Right atrium auricular region (tissue), 2 donors: ENCODE data around the gene KRTAP5-8. TPM values are rescaled to one million over a fixed set of nuclear protein-coding genes. Genes with fewer than 3 reads are reported as not detected.

Experiments used
- DNase-seq: peaks from one replicate; pipeline ENCODE4 v3.0.0-alpha.2; 2019; ENCODE audit warnings: low spot score
- H3K27ac ChIP-seq, 2 donors: fragments of 200-600 bp; sonication (generic); 1 replicate in 1 of 2; 2 replicates in 1 of 2; pipeline ENCODE4 v1.5.1; 2016 to 2019
- H3K27me3 ChIP-seq, 2 donors: fragments of 200-600 bp; sonication (generic); one replicate each; pipeline versions ENCODE4 v1.5.1 to v1.6.0; 2017 to 2019
- H3K36me3 ChIP-seq: fragments of 200-600 bp; sonication (generic); one replicate; pipeline ENCODE4 v1.5.1; 2016
- H3K4me1 ChIP-seq, 2 donors: fragments of 200-600 bp; sonication (generic); one replicate each; pipeline versions ENCODE4 v1.5.1 to v1.6.0; 2017 to 2019
- H3K4me3 ChIP-seq, 2 donors: fragments of 200-600 bp; sonication (generic); 1 replicate in 1 of 2; 2 replicates in 1 of 2; pipeline ENCODE4 v1.5.1; 2017 to 2019; ENCODE audit warnings: mild to moderate bottlenecking in 1 of 2, moderate library complexity in 1 of 2
- H3K9me3 ChIP-seq, 2 donors: fragments of 200-600 bp; sonication (generic); one replicate each; pipeline ENCODE4 v1.5.1; 2019
- CTCF ChIP-seq, 2 donors: fragments of 200-600 bp; sonication (generic); IDR thresholded peaks; one replicate each; pipeline ENCODE4 v1.5.1; 2019; ENCODE audit warnings: antibody characterized with exemption in 2 of 2
- total RNA-seq, 2 donors: library from RNA; depleted of rRNA; stranded (reverse); fragments of >200 nt; gene quantifications; one replicate each; pipeline ENCODE4 v1.1.0, GENCODE V29; 2016

Gene KRTAP5-8
- total RNA-seq, 2 donors from 2014 or later, result not detected

GRCh38 chr11:71502871-71503435 lies 34.9 kb upstream of the KRTAP5-8 start:
- Histone ChIP-seq H3K27me3 (no peaks in the 10 kb centered on the region), H3K27ac (no peak overlapping the region), H3K36me3 (peaks cover 32% of the 10 kb centered on the region), H3K9me3 (peaks cover 0 to 7% of the 10 kb centered on the region in 2 donors), H3K4me1 (peaks cover 0 to 9% of the 10 kb centered on the region in 2 donors), H3K4me3 (no peak overlapping the region)
- TF ChIP-seq CTCF (IDR thresholded peaks at IDR 0.05), result no peak
- no peak for DNase-seq

GRCh38 chr11:71504531-71504930 lies 33.3 kb upstream of the KRTAP5-8 start:
- peaks cover 16% of the 10 kb centered on the region for H3K36me3 ChIP-seq
- no peak for TF ChIP-seq CTCF (IDR thresholded peaks at IDR 0.05)
- H3K4me1 ChIP-seq, result peaks cover 0 to 3% of the 10 kb centered on the region in 2 donors
- H3K27me3 ChIP-seq, result no peaks in the 10 kb centered on the region
- H3K4me3 ChIP-seq, result no peak overlapping the region
- H3K27ac ChIP-seq, result no peak overlapping the region
- DNase-seq, result no peak
- peaks cover 6 to 23% of the 10 kb centered on the region in 2 donors for H3K9me3 ChIP-seq

- Histone ChIP-seq H3K9me3 (peaks cover 6 to 28% of the 10 kb centered on the region in 2 donors), H3K4me3 (no peak overlapping the region), H3K27me3 (no peaks in the 10 kb centered on the region), H3K27ac (no peak overlapping the region), H3K36me3 (peaks cover 11% of the 10 kb centered on the region), H3K4me1 (no peaks in the 10 kb centered on the region)
- no peak for TF ChIP-seq CTCF (IDR thresholded peaks at IDR 0.05)
- no peak for DNase-seq
Observed at GRCh38 chr11:71505001-71505400, 32.8 kb upstream of the KRTAP5-8 start.

- no peak overlapping the region for H3K27ac ChIP-seq
- H3K4me3 ChIP-seq, result no peak overlapping the region
- H3K27me3 ChIP-seq, result no peaks in the 10 kb centered on the region
- no peak for DNase-seq
- H3K36me3 ChIP-seq, result peaks cover 11% of the 10 kb centered on the region
- peaks cover 6 to 36% of the 10 kb centered on the region in 2 donors for H3K9me3 ChIP-seq
- H3K4me1 ChIP-seq, result no peaks in the 10 kb centered on the region
- no peak for TF ChIP-seq CTCF (IDR thresholded peaks at IDR 0.05)
Observed at GRCh38 chr11:71505781-71506180, 32.0 kb upstream of the KRTAP5-8 start.

- no peak for DNase-seq
- H3K4me3 ChIP-seq, result no peak overlapping the region
- H3K36me3 ChIP-seq, result no peaks in the 10 kb centered on the region
- no peaks in the 10 kb centered on the region for H3K4me1 ChIP-seq
- H3K27me3 ChIP-seq, result no peaks in the 10 kb centered on the region
- no peak overlapping the region for H3K27ac ChIP-seq
- no peak for TF ChIP-seq CTCF (IDR thresholded peaks at IDR 0.05)
- H3K9me3 ChIP-seq, result peaks cover 6 to 44% of the 10 kb centered on the region in 2 donors
Observed at GRCh38 chr11:71507102-71507501, 30.7 kb upstream of the KRTAP5-8 start.
